RCC 7860 (cell line): ENCODE results near the gene GNB1L.
A peak's percentile ranks its signal among the peaks of the same experiment; 100 is the strongest.

ENCODE experiments used
- DNase-seq: peaks from one replicate; pipeline ENCODE4 v3.0.0-alpha.2; 2015; ENCODE audit warnings: low spot score
- FAIRE-seq: peaks from 2 replicates; lab custom pipeline; 2012; peaks lifted over from hg19 to GRCh38; lab: Jason Lieb, UNC

GNB1L gene

GRCh38 chr22:19866665-19867009, 12.0 kb upstream of the GNB1L start:
- no peak for FAIRE-seq

GRCh38 chr22:19865141-19865829, 10.6 kb upstream of the GNB1L start:
- DNase-seq (no peak), FAIRE-seq (no peak)

More at GRCh38 chr22:19866665-19867009, 12.0 kb upstream of the GNB1L start:
- no peak for DNase-seq

GRCh38 chr22:19864538-19865106, 9.9 kb upstream of the GNB1L start:
- DNase-seq (no peak), FAIRE-seq (no peak)

- FAIRE-seq (no peak), DNase-seq (no peak)
Observed at GRCh38 chr22:19863571-19863970, 8.9 kb upstream of the GNB1L start.

GRCh38 chr22:19862619-19863246, 8.1 kb upstream of the GNB1L start:
- DNase-seq (no peak), FAIRE-seq (no peak)

- no peak for FAIRE-seq
Observed at GRCh38 chr22:19859861-19860510, 5.3 kb upstream of the GNB1L start.

GRCh38 chr22:19857382-19857781, 2.7 kb upstream of the GNB1L start:
- FAIRE-seq = no peak
- DNase-seq = no peak

More at GRCh38 chr22:19859861-19860510, 5.3 kb upstream of the GNB1L start:
- no peak for DNase-seq

- FAIRE-seq (no peak), DNase-seq (peak; percentile 54)
Observed at GRCh38 chr22:19855504-19856409, 1.1 kb upstream of the GNB1L start.

- no peak for FAIRE-seq
Observed at GRCh38 chr22:19853879-19854777, 546 bp downstream of the GNB1L start.

GRCh38 chr22:19853058-19853878, 1.4 kb downstream of the GNB1L start:
- FAIRE-seq = no peak
- no peak for DNase-seq

More at GRCh38 chr22:19853879-19854777, 546 bp downstream of the GNB1L start:
- no peak for DNase-seq

GRCh38 chr22:19852177-19852781, 2.4 kb downstream of the GNB1L start:
- FAIRE-seq (no peak), DNase-seq (no peak)

GRCh38 chr22:19851291-19852176, 3.1 kb downstream of the GNB1L start:
- DNase-seq (no peak), FAIRE-seq (no peak)

- no peak for FAIRE-seq
- no peak for DNase-seq
Observed at GRCh38 chr22:19850763-19851109, 3.9 kb downstream of the GNB1L start.

- DNase-seq (no peak), FAIRE-seq (no peak)
Observed at GRCh38 chr22:19849835-19850762, 4.6 kb downstream of the GNB1L start.

GRCh38 chr22:19848298-19849224, 6.1 kb downstream of the GNB1L start:
- FAIRE-seq (no peak), DNase-seq (peak; percentile 48)

GRCh38 chr22:19847345-19847632, 7.4 kb downstream of the GNB1L start:
- FAIRE-seq = no peak
- no peak for DNase-seq
